A204.1 (cell line): ENCODE data around the gene FAF1.
"Not testable (repeated sequence)": the region's sequence is repeated elsewhere in the genome, so short reads cannot be mapped to it uniquely, and the experiment has no call there.

Experiments used
- FAIRE-seq: peaks from 2 replicates; lab custom pipeline; 2012; peaks lifted over from hg19 to GRCh38; lab: Jason Lieb, UNC

Gene FAF1

DNA sequence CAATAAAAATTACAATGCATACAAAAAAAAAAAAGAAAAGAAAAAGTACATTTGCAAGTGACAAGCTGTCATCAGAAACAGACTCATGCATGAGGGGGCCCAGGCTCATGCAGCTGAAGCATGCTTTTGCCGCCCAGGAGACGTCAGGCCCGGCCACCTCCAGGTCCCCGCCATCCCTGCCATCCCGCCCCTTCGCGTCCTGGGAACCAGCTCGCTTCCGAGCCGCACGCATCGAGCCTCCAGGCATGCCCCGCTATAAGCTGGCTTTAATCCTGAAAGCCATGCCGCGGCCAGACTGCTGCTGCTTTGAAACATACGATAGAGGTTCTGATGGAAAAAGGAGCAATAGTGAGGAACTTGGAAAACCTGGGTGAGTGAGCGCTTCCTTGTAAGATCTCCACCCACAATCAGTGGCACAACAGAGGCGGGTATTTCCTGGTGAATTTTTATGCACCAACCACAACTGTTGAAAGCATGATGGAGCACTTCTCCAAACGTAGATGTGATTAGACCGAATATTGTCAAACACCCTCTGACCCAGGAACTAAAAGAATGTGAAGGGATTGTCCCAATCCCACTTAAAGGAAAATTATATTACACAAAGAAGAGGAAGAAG, 113.7 kb downstream of the FAF1 start:
- no peak for FAIRE-seq

GRCh38 chr1:50841791-50842387, 118.2 kb downstream of the FAF1 start:
- no peak for FAIRE-seq

- FAIRE-seq: no peak
Observed at GRCh38 chr1:50836117-50836516, 124.0 kb downstream of the FAF1 start.

DNA sequence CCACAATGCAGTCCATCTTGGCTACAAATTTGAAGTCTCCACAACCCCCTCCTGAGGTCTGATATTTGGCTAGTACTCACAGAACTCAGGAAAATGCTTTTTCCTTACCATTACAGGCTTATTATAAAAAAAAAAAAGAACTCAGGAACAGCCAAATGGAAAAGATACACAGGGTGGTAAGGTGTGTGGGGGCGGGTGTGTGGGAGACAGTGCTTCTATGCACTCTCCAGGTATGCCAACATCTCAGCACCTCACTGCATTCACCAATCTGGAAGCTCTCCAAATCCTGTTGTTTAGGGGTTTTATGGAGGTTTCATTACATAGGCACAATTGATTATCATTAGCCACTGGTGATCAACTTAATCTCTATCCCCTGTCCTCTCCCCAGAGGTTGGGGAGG, 126.9 kb downstream of the FAF1 start:
- no peak for FAIRE-seq

- FAIRE-seq: no peak
Observed at GRCh38 chr1:50832167-50832566, 127.9 kb downstream of the FAF1 start.

DNA sequence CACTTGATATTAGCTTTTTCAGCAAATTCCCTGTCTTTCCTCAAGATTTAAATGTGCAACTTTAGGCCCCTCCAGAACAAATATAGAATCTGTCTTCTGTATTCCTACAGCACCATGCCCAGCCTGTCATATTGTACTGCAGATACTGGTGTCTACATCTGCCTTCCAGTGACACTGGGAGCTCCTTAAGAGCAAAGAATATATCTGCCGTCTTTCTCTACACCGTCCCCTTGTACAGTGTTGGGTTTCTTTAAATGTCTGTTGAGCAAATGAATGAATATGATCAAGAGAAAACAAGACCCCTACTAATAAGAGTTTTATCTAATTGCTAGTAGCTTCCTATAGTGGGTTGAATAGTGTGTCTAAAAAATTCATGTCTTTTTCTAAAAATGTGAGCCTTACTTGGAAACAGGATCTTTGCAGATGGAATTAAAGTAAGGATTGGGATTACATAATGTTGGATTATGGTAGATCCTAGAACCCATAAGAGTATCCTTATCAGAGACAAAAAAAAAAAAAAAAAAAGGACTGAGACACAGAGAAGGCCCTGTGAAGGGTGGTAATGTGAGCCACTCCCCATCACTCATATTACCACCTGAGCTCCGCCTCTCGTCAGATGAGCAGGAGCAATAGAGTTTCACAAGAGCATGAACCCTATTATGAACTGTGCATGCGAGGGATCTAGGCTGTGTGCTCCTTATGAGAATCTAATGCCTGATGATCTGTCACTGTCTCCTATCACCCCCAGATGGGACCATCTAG, 128.6 kb downstream of the FAF1 start:
- no peak for FAIRE-seq

- no peak for FAIRE-seq
Observed at GRCh38 chr1:50830621-50831020, 129.4 kb downstream of the FAF1 start.

DNA sequence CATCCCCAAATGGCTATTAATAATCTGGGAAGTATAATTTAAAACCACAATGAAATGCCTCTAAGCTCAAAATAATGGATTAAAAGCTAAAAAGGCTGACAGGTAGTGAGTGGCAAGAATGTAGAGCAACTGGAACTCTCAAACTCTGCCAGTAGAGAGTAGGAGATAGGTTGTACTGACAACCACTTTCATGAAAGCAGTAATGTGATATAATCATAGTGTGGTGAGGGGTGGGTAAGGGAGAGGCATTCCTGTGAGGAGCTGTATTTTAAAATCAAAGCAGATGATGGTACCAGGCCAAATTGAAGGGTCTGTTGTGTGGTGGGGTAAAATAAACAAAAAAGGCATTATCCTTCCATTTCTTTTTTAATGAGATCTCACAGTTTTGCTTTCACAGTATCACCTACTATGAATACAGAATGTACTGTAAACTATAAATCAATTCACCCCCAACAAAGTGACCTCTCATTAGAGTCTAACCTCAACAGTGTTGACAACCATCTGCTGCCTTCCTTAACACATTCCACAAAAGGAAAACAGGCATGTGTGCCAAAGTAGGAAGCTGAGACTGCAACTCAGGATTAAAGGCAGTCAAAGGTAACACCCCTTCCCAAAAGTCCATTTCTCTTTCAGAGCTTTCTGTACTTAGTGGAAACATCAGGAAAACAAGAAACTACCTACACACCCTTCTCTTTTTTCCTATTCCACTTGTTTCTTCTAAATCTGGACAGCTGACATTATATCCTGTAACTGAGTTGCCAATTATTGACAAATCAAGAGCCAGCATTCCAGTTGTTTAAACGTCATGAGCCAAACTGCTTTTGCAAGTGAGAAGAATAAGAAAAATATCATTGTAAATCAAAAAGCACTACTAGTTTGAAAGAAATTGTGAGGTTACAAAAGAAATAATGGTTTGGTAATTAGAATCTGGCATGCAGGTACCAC, 130.8 kb downstream of the FAF1 start:
- FAIRE-seq: no peak

GRCh38 chr1:50827546-50827945, 132.5 kb downstream of the FAF1 start:
- peak; percentile 69 for FAIRE-seq

DNA sequence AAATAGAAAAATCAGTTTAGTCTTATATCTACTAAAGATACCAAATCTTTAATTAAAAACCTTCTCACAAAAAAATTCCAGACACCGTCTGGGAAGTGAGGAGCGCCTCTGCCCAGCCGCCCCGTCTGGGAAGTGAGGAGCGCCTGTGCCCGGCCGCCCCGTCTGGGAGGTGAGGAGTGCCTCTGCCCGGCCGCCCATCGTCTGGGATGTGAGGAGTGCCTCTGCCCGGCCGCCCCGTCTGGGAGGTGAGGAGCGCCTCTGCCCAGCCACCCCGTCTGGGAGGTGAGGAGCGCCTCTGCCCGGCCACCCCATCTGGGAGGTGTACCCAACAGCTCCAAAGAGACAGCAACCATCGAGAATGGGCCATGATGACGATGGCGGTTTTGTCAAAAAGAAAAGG, 133.3 kb downstream of the FAF1 start:
- FAIRE-seq: not testable (repeated sequence)

- no peak for FAIRE-seq
Observed at GRCh38 chr1:50822035-50822776, 137.9 kb downstream of the FAF1 start.

- FAIRE-seq: no peak
Observed at GRCh38 chr1:50820545-50820944, 139.5 kb downstream of the FAF1 start.

- FAIRE-seq: no peak
Observed at GRCh38 chr1:50812346-50812745, 147.7 kb downstream of the FAF1 start.

DNA sequence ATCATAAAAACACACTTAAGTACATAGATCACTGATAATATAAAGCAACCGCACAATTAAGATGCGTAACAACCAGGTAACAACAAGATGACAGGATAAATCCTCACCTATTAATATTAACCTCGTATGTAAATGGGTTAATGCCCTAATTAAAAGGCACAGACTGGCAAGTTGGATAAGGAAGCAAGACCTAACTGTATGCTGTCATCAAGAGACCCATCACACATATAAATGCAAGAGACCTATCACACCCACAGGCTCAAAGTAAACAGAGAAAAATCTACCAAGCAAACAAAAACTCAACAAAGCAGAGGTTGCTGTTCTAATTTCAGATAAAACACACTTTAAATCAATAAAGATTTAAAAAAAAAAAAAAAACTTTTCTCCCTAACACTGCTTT, 151.8 kb downstream of the FAF1 start:
- FAIRE-seq: no peak

GRCh38 chr1:50796272-50796671, 163.8 kb downstream of the FAF1 start:
- no peak for FAIRE-seq

DNA sequence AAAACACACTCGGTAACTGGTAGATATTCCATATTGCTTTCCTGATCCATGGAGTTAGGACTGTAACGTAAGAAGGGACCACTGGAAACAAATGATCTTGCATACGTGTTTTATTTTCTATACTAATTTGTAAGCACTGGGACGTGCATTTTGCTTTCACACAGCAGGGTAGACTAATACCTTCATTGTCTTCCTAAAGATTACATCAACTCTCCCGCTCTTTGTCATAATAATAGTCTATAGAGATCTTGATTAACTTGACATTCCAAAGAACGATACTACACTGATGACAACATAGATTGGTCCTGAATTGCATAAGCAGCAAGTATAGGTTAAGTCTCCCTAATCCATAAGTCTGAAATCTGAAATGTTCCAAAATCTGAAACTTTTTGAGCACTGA, 166.5 kb downstream of the FAF1 start:
- FAIRE-seq: no peak

DNA sequence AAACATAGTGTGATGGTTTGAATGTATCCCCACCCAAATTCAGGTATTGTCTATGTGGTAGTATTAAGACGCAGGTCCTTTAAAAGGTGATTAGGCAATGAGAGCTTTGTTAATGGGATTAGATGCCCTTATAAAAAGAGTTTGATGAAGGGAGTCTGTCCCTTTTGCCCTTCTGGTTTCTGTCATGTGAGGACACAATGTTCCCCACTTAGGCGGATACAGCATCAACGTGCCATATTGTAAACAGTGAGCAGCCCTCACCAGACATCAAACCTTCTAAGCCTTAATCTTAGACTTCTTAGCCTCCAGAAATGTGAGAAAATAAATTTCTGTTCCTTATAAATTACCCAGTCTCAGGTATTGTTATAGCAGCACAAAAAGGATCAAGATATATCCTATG, 172.8 kb downstream of the FAF1 start:
- FAIRE-seq: no peak

DNA sequence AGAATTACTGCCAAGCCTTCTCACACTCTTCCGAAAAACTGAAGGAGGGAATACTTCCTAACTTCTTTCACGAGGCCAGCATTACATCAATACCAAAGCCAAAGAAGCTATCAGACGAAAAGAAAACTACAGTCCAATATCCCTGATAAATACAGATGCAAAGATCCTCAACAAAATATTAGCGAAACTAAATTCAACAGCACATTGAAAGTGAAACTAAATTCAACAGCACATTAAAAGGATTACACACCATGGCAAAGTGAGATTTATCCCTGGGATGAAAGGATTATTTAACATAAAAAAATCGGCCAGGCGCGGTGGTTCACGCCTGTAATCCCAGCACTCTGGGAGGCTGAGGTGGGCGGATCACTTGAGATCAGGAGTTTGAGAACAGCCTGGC, 176.8 kb downstream of the FAF1 start:
- no peak for FAIRE-seq

DNA sequence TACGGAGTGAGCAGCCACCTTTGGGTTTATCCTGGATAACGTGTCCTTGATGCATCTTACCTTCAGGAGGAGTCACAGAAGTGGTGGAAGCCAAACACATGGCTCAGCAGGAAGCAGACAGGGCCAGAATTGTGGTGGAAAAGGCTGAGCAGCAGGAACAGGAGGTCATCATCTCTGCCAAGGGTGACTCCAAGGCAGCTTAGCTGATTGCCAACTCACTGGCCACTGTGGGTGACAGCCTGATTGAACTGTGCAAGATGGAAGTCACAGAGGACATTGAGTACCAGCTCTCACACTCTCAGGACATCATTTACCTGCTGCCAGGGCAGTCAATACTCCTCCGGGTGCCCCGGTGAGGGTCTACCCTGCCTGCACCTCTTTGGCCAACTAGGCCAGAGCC, 179.3 kb downstream of the FAF1 start:
- FAIRE-seq: no peak

DNA sequence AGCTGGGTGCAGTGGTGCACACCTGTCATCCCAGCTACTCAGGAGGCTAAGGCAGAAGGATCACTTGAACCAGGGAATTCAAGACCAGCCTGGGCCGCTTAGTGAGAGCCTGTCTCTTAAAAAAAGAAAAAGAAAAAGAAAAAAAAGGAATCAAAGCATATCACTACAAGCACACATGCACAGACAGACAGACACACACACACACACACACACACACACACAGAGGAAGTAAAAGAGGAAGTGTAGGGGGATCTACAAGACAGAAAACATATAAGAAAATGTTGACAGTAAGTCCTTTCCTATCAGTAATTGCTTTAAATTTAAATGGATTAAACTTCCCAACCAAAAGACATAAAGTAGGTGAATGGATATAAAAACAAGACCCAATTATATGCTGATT, 180.3 kb downstream of the FAF1 start:
- no peak for FAIRE-seq

- FAIRE-seq: no peak
Observed at GRCh38 chr1:50775740-50776139, 184.3 kb downstream of the FAF1 start.
